ENCODE results near the gene GARNL3.

GRCh38 chr9:127424676-127424999, 160.1 kb downstream of the GARNL3 start:
- TF ChIP-seq CTCF (IDR thresholded peaks at IDR 0.05; ENCODE audit: insufficient read depth, low read length), result no peak
- TF ChIP-seq, protein P1, sequence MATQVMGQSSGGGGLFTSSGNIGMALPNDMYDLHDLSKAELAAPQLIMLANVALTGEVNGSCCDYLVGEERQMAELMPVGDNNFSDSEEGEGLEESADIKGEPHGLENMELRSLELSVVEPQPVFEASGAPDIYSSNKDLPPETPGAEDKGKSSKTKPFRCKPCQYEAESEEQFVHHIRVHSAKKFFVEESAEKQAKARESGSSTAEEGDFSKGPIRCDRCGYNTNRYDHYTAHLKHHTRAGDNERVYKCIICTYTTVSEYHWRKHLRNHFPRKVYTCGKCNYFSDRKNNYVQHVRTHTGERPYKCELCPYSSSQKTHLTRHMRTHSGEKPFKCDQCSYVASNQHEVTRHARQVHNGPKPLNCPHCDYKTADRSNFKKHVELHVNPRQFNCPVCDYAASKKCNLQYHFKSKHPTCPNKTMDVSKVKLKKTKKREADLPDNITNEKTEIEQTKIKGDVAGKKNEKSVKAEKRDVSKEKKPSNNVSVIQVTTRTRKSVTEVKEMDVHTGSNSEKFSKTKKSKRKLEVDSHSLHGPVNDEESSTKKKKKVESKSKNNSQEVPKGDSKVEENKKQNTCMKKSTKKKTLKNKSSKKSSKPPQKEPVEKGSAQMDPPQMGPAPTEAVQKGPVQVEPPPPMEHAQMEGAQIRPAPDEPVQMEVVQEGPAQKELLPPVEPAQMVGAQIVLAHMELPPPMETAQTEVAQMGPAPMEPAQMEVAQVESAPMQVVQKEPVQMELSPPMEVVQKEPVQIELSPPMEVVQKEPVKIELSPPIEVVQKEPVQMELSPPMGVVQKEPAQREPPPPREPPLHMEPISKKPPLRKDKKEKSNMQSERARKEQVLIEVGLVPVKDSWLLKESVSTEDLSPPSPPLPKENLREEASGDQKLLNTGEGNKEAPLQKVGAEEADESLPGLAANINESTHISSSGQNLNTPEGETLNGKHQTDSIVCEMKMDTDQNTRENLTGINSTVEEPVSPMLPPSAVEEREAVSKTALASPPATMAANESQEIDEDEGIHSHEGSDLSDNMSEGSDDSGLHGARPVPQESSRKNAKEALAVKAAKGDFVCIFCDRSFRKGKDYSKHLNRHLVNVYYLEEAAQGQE (IDR thresholded peaks at IDR 0.05; ENCODE audit: insufficient replicate concordance, low read depth), result no peak
- no peak for TF ChIP-seq SPI1 (IDR thresholded peaks at IDR 0.05; ENCODE audit: borderline replicate concordance, low read depth)
- TF ChIP-seq POLR2AphosphoS5 (IDR thresholded peaks at IDR 0.05; ENCODE audit: low read depth), result no peak
- no peak for TF ChIP-seq GABPA (IDR thresholded peaks at IDR 0.05; ENCODE audit: low read depth)

Data from HL-60 (cell line).